Left ventricle myocardium inferior (tissue), 1 donor: Measurements from ENCODE around the gene PLA2G4C. TPM values are rescaled to one million over a fixed set of nuclear protein-coding genes. Genes with fewer than 3 reads are reported as not detected.

Experiments used
- DNase-seq: peaks from one replicate; pipeline ENCODE4 v3.0.0-alpha.2; 2020
- H3K27ac ChIP-seq: fragments of 200-600 bp; replicated peaks from 2 replicates; pipeline ENCODE4 v1.8.0; 2021
- H3K27me3 ChIP-seq: fragments of 200-600 bp; 2 replicates; pipeline ENCODE4 v1.8.0; 2021; ENCODE audit warnings: low read depth
- H3K36me3 ChIP-seq: fragments of 200-600 bp; 2 replicates; pipeline ENCODE4 v1.8.0; 2021
- H3K4me1 ChIP-seq: fragments of 200-600 bp; 2 replicates; pipeline ENCODE4 v1.8.0; 2021
- H3K4me3 ChIP-seq: fragments of 200-600 bp; 2 replicates; pipeline ENCODE4 v1.8.0; 2021; ENCODE audit warnings: mild to moderate bottlenecking, moderate library complexity
- H3K9me3 ChIP-seq: fragments of 200-600 bp; replicated peaks from 2 replicates; pipeline ENCODE4 v1.8.0; 2021
- intact Hi-C: fragments of 100-400 bp; cut with micrococcal nuclease; formaldehyde crosslinking; loops from one replicate; pipeline ENCODE4 v1.11.0; 2022
- total RNA-seq: library from RNA; stranded (reverse); fragmentation: NEBNext Ultra II Directional; extraction: Animal tissue kit (Norgen Biotek cat#: 25700); gene quantifications from one replicate; pipeline ENCODE4 v1.2.1, GENCODE V29; 2021
- TF ChIP-seq, protein P1 (sequence below): fragments of 200-600 bp; IDR thresholded peaks from 2 replicates; pipeline ENCODE4 v1.8.0; 2021; ENCODE audit warnings: antibody characterized with exemption, mild to moderate bottlenecking, borderline replicate concordance
- donor health status: DM: no; HTN: yes; CAD: no; lungs with severe emphysema.

PLA2G4C gene
- total RNA-seq, 1 donor from 2014 or later = 35.3 TPM

DNA sequence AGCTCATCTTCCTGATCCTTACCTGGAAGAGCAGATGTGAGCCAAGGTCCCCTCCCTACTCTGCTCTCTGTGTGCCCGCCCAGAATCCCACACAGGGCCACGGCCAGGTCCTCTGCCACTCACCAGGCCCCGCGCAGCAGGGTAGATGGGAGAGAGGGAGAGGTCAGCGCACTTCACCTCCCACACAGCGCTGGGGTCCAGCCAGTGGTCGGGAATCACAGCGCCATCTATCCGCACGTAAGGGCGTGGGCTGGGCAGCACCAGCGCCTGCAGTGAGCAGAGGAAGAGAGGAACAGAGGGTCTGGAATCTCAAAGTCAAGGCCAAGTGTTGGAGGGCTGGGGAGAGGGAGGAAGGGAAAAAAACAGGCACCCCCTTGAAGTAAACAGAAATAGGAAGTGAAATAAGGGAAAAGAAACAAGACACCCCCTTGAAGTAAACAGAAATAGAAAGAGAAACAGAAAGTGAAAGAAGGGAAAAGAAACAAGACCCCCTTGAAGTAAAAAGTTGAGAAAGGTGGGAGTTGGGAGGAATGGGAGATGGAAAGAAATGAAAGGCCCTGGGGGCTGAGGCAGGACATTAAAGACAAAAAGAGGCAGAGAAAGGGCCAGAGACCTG, 7.0 kb upstream of the PLA2G4C start:
- Histone ChIP-seq H3K9me3 (no peaks in the 10 kb centered on the region), H3K27me3 (no peaks in the 10 kb centered on the region), H3K36me3 (no peaks in the 10 kb centered on the region), H3K4me1 (peaks cover 12% of the 10 kb centered on the region), H3K27ac (no peak overlapping the region), H3K4me3 (no peak overlapping the region)
- TF ChIP-seq, protein P1, sequence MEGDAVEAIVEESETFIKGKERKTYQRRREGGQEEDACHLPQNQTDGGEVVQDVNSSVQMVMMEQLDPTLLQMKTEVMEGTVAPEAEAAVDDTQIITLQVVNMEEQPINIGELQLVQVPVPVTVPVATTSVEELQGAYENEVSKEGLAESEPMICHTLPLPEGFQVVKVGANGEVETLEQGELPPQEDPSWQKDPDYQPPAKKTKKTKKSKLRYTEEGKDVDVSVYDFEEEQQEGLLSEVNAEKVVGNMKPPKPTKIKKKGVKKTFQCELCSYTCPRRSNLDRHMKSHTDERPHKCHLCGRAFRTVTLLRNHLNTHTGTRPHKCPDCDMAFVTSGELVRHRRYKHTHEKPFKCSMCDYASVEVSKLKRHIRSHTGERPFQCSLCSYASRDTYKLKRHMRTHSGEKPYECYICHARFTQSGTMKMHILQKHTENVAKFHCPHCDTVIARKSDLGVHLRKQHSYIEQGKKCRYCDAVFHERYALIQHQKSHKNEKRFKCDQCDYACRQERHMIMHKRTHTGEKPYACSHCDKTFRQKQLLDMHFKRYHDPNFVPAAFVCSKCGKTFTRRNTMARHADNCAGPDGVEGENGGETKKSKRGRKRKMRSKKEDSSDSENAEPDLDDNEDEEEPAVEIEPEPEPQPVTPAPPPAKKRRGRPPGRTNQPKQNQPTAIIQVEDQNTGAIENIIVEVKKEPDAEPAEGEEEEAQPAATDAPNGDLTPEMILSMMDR = no peak
- intact Hi-C loops = no loop called here
- no peak for DNase-seq

GRCh38 chr19:48113190-48113917, 2.7 kb upstream of the PLA2G4C start:
- Histone ChIP-seq H3K9me3 (no peaks in the 10 kb centered on the region), H3K27ac (no peak overlapping the region), H3K4me1 (peaks cover 26% of the 10 kb centered on the region), H3K36me3 (no peaks in the 10 kb centered on the region), H3K27me3 (no peaks in the 10 kb centered on the region), H3K4me3 (no peak overlapping the region)
- intact Hi-C loops = no loop called here
- no peak for DNase-seq
- TF ChIP-seq, protein P1 = no peak

- Histone ChIP-seq H3K27me3 (no peaks in the 10 kb centered on the region), H3K4me3 (peak overlapping the region; percentile 67), H3K36me3 (no peaks in the 10 kb centered on the region), H3K27ac (peak overlapping the region; percentile 96), H3K9me3 (no peaks in the 10 kb centered on the region), H3K4me1 (peaks cover 37% of the 10 kb centered on the region)
- DNase-seq = no peak
- intact Hi-C loops = no loop called here
- TF ChIP-seq, protein P1 = no peak
These were observed 663 bp upstream of the PLA2G4C start for GRCh38 chr19:48111280-48111679.

GRCh38 chr19:48108997-48109782, 1.4 kb downstream of the PLA2G4C start:
- Histone ChIP-seq H3K27ac (peak overlapping the region; percentile 96), H3K9me3 (no peaks in the 10 kb centered on the region), H3K36me3 (peaks cover 11% of the 10 kb centered on the region), H3K4me1 (peaks cover 37% of the 10 kb centered on the region), H3K4me3 (peak overlapping the region; percentile 67), H3K27me3 (no peaks in the 10 kb centered on the region)
- intact Hi-C loops = no loop called here
- DNase-seq = no peak
- TF ChIP-seq, protein P1 = no peak

GRCh38 chr19:48103922-48104321, 6.7 kb downstream of the PLA2G4C start:
- H3K4me1 ChIP-seq = peaks cover 16% of the 10 kb centered on the region
- no peak overlapping the region for H3K27ac ChIP-seq
- no peaks in the 10 kb centered on the region for H3K27me3 ChIP-seq
- intact Hi-C loops = no loop called here
- TF ChIP-seq, protein P1 = no peak
- H3K9me3 ChIP-seq = no peaks in the 10 kb centered on the region
- peaks cover 51% of the 10 kb centered on the region for H3K36me3 ChIP-seq
- no peak for DNase-seq
- H3K4me3 ChIP-seq = no peak overlapping the region
